HG03378 (cell line): ENCODE results near the gene ZBTB7C.

Source experiments
- ATAC-seq: cut with Tn5 transposase; IDR thresholded peaks from one replicate; pipeline ENCODE4 v1.9.1; 2021; ENCODE audit warnings: mild to moderate bottlenecking, moderate library complexity; ENCODE audit not compliant: unreplicated experiment

ZBTB7C gene

GRCh38 chr18:48172226-48173006, 236.8 kb downstream of the ZBTB7C start:
- ATAC-seq: no peak

- no peak for ATAC-seq
These were observed 237.5 kb downstream of the ZBTB7C start for GRCh38 chr18:48171490-48172188.

GRCh38 chr18:48170651-48171050, 238.5 kb downstream of the ZBTB7C start:
- ATAC-seq: no peak

- ATAC-seq: no peak
These were observed 240.3 kb downstream of the ZBTB7C start for GRCh38 chr18:48168861-48169260.

GRCh38 chr18:48167897-48168253, 241.3 kb downstream of the ZBTB7C start:
- ATAC-seq: no peak

GRCh38 chr18:48166336-48166875, 242.8 kb downstream of the ZBTB7C start:
- no peak for ATAC-seq

GRCh38 chr18:48165111-48165866, 243.9 kb downstream of the ZBTB7C start:
- no peak for ATAC-seq

- ATAC-seq: no peak
These were observed 244.5 kb downstream of the ZBTB7C start for GRCh38 chr18:48164701-48165100.

- ATAC-seq: no peak
These were observed 245.1 kb downstream of the ZBTB7C start for GRCh38 chr18:48164116-48164515.

GRCh38 chr18:48163738-48164115, 245.5 kb downstream of the ZBTB7C start:
- no peak for ATAC-seq

- ATAC-seq: no peak
These were observed 246.0 kb downstream of the ZBTB7C start for GRCh38 chr18:48162956-48163737.

GRCh38 chr18:48161911-48162698, 247.1 kb downstream of the ZBTB7C start:
- ATAC-seq: no peak

- ATAC-seq: no peak
These were observed 247.8 kb downstream of the ZBTB7C start for GRCh38 chr18:48161191-48161910.

- ATAC-seq: no peak
These were observed 248.6 kb downstream of the ZBTB7C start for GRCh38 chr18:48160622-48161021.

GRCh38 chr18:48159816-48160215, 249.4 kb downstream of the ZBTB7C start:
- no peak for ATAC-seq

GRCh38 chr18:48158721-48159120, 250.5 kb downstream of the ZBTB7C start:
- no peak for ATAC-seq

- no peak for ATAC-seq
These were observed 251.2 kb downstream of the ZBTB7C start for GRCh38 chr18:48157956-48158355.

GRCh38 chr18:48155856-48156255, 253.3 kb downstream of the ZBTB7C start:
- ATAC-seq: no peak

- ATAC-seq: no peak
These were observed 254.4 kb downstream of the ZBTB7C start for GRCh38 chr18:48154828-48155227.
